SU-DHL-6 (cell line): ENCODE results near the gene ETS1.

Experiments used
- EZH2phosphoT487 ChIP-seq: fragments of 200-600 bp; sonication (generic), shearing (Covaris generic); conservative IDR thresholded peaks from 2 replicates; pipeline ENCODE4 v1.6.1; 2018; ENCODE audit warnings: mild to moderate bottlenecking, antibody characterized with exemption, low read length, moderate library complexity, mixed read lengths
- TF ChIP-seq, protein P1 (sequence below): fragments of 200-600 bp; sonication (generic); IDR thresholded peaks from one replicate; pipeline ENCODE4 v1.5.1; 2017; ENCODE audit warnings: antibody characterized with exemption, mild to moderate bottlenecking, low read length, moderate library complexity; ENCODE audit not compliant: insufficient read depth, poor library complexity, severe bottlenecking

DNA sequence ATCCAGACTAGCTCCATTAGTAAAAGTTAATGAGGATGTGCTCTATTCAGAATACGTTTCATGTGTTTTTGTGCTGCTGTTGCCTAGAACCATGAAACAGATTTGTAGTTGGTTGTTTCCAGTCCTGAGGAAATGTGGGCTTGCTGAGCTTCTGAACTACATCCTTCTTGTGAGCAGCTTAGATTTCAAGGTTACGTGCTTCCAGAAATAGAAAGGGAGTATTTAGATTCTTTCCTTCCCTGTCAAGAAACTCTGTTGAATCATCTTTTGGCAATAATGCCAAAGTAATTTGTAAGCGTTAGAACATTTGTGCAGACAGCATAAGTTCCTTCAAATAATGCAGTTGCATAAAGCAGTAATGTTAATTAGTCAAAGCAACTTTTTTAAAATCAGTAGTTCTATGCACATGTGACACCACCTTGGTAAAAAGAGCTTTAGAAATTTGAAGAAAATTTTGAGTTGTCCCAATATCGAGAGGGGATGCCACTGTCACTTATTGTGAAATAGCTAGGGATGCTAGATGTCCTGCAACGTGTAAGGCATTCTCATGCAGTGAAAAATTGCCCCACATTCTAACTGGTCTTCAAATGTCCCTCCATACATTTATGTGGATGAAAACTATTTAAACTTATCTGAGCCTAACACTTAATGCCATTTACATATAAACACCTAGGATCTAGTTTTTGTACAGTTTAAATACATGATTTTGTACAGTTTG, 169.6 kb downstream of the ETS1 start:
- TF ChIP-seq EZH2phosphoT487: no peak
- TF ChIP-seq, protein P1, sequence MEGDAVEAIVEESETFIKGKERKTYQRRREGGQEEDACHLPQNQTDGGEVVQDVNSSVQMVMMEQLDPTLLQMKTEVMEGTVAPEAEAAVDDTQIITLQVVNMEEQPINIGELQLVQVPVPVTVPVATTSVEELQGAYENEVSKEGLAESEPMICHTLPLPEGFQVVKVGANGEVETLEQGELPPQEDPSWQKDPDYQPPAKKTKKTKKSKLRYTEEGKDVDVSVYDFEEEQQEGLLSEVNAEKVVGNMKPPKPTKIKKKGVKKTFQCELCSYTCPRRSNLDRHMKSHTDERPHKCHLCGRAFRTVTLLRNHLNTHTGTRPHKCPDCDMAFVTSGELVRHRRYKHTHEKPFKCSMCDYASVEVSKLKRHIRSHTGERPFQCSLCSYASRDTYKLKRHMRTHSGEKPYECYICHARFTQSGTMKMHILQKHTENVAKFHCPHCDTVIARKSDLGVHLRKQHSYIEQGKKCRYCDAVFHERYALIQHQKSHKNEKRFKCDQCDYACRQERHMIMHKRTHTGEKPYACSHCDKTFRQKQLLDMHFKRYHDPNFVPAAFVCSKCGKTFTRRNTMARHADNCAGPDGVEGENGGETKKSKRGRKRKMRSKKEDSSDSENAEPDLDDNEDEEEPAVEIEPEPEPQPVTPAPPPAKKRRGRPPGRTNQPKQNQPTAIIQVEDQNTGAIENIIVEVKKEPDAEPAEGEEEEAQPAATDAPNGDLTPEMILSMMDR: no peak
